Middle frontal gyrus (tissue), 1 donor: ENCODE data around the gene MACROH2A2.
"Not testable (repeated sequence)": the region's sequence is repeated elsewhere in the genome, so short reads cannot be mapped to it uniquely, and the experiment has no call there.

Source experiments
- DNase-seq: peaks from one replicate; pipeline ENCODE4 v3.0.0-alpha.2; 2015; ENCODE audit warnings: low spot score; ENCODE audit errors: extremely low spot score

Gene MACROH2A2

DNA sequence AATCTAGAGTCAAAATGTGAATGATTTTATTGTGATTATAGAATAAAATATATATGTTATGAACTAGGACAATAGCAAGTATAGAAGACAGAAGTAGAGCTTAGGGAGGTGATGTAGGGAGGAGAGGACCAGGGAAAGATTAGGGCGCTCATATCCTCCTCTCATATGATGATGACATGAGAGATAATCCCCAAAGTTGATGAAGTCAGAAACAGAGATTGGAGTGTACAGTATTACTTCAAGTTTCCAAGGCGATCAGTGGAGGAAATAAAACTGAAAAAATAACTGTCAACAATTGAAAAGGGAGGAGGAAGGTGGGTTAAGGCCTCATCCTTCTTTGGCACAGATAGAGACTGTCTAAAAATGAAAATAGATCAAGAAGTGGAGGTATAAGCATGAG, 14.9 kb downstream of the MACROH2A2 start:
- no peak for DNase-seq

- no peak for DNase-seq
Measured at GRCh38 chr10:70068925-70069324, 16.3 kb downstream of the MACROH2A2 start.

GRCh38 chr10:70069346-70069745, 16.7 kb downstream of the MACROH2A2 start:
- no peak for DNase-seq

GRCh38 chr10:70070834-70071233, 18.2 kb downstream of the MACROH2A2 start:
- DNase-seq = no peak

DNA sequence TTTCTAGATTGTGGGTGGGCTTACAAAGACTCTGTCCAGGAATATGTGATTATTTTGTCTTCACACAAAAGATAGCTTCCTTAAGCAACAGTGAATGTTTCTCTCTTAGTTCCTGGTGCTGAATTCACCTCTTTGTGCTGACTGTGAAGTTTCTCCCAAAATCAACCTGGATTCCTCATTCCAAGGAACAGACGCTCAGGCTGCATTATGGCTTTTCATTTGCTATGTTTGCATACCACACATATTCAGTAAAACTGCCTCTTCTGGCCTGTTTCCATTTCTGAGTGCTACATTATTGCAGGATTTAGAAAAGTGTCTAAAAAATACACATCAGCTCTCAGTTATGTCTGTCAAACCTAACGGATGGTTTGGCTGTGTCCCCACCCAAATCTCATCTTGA, 21.5 kb downstream of the MACROH2A2 start:
- DNase-seq = no peak

GRCh38 chr10:70074971-70075370, 22.3 kb downstream of the MACROH2A2 start:
- DNase-seq = no peak

DNA sequence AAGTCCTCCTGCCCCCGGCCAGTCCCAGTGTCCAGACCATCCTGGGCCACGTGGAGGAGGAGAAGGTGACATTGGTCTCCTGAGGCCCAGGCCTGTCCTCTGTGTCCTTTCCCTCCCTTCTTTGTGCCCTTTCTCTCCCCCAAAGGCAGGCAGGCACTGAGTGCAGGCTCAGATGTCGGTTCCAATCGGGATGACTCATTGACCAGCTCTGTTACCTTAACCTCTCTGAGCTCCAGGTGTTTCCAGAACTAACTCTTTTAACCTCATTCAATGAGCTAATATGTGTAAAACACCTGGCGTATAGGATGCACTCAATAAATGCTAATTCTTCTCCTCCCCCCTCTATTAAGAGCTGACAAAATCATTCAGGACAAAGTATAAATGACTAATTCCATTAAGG, 25.7 kb downstream of the MACROH2A2 start:
- no peak for DNase-seq

DNA sequence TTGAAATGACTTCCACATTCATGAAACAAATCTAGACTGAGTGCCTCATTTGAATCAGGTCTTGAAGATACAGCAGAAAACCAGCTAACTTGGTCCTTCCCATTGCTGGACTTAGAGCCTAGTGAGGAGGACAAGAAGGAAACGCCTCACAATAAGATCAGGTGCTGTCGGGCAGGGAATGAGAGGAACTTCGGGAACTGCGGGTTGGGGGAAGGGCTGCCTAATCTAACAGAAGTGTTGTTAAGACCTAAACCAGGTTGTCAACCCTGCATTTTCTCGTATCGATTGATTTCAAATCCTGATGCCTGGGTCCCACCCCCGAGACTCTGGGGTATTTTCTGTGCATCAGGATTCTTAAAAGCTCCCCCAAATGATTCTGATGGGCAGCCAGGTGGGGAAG, 26.3 kb downstream of the MACROH2A2 start:
- DNase-seq = no peak

DNA sequence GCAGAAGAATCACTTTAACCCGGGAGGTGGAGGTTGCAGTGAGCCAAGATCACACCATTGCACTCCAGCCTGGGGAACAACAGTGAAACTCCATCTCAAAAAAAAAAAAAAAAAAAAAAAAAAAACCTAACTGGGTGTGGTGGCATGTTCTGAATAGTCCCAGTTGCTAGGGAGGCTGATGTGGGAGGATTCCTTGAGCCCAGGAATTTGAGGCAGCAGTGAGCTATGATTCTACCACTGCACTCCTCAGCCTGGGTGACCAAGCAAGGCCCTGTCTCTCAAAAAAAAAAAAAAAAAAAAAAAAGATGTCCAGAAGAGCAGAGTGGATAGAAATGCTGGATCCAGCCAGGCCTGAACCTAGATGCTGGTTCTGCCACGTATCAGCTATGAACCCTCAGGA, 28.1 kb downstream of the MACROH2A2 start:
- not testable (repeated sequence) for DNase-seq

- no peak for DNase-seq
Measured at GRCh38 chr10:70084189-70084588, 31.5 kb downstream of the MACROH2A2 start.

- no peak for DNase-seq
Measured at GRCh38 chr10:70085975-70086613, 33.4 kb downstream of the MACROH2A2 start.

GRCh38 chr10:70087616-70088307, 35.1 kb downstream of the MACROH2A2 start:
- no peak for DNase-seq

DNA sequence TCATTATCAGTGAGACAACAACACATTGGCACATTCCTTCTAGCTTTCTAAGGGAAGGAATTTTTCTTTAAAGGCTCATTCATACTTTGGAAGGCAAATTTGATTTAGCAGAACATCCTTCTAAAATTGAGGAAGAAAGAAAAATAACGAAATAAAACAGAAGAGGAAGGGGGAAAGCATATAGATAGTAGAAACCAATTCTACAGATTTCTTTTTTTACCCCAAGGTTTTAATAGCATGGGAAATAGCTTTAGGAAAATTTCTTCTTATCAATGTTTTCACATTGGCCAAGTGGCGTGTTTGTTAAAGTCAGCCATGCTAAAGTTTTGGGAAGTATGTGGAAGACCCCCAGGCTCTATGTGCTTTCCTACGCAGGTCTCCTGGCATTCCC, 35.7 kb downstream of the MACROH2A2 start:
- no peak for DNase-seq

GRCh38 chr10:70090013-70090412, 37.4 kb downstream of the MACROH2A2 start:
- no peak for DNase-seq

GRCh38 chr10:70090951-70091350, 38.3 kb downstream of the MACROH2A2 start:
- no peak for DNase-seq

DNA sequence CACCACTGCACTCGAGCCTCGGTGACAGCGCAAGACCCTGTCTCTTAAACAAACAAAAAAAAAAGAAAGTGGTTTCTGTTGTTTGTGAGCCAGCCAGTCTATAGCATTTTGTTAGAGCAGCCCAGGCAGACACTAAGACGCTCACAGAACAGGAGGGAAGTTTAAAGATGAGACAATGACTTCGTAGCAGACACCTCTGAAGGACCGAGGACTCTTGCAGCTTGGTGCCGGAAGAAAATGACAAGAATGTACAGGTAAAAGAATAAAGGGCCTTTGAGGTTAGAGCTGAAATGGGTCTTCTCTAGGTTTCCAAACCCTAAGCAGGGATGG, 39.7 kb downstream of the MACROH2A2 start:
- no peak for DNase-seq

- DNase-seq = no peak
Measured at GRCh38 chr10:70093335-70093944, 40.8 kb downstream of the MACROH2A2 start.

DNA sequence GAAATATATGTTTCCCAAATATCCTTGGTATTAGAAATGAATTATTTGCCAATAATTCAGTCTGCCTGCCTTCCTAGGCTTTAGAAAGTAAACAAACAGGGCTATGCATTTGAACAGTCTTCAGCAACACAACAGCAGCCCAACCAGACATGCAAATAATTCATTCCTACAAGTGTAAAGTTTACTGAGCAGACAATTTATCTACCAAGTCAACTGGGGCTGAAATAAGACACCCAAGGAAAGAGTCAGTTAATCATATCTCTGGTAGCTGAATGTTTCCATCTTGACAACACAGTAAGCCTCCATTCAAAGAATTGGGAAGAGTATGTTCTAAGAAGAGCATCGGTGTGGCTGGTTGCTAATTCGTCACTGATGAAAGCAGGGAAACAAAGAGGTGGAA, 41.6 kb downstream of the MACROH2A2 start:
- no peak for DNase-seq

- no peak for DNase-seq
Measured at GRCh38 chr10:70096016-70096704, 43.5 kb downstream of the MACROH2A2 start.

- DNase-seq = no peak
Measured at GRCh38 chr10:70096705-70097420, 44.2 kb downstream of the MACROH2A2 start.

DNA sequence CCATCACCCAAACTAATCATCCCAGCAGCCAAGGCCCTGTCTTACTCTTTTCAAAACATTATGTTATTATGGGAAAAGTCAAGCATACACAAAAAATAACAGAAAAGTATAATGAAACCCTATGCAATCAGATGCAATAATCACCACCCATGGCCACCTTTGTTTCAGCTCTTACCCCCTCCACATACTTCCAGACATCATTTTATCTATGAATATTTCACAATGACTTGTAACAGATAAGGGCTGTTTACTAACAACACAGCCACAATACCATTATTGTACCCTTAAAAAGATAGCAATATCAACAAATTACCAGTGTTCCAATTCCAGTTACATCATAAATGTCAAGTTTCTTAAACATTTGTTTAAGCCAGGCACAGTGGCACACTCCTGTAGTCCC, 44.8 kb downstream of the MACROH2A2 start:
- DNase-seq = no peak

DNA sequence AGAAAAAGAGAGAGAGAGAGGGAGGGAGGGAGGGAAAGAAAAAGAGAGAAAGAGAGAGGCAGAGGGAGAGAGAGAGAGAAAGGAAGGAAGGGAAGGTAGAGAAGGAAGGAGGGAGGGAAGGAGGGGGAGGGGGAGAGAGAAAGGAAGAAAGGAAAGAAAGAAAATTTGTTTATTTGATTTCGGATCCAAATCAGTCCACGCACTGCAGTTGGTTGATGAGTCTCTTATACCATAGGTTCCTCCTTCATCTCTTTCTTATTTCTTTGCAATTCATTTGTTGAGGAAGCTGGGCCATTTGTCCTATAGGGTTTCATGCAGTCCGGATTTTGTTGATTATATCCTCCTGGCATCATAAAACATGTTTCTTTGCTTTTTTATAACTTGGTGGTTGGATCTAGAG, 45.6 kb downstream of the MACROH2A2 start:
- DNase-seq = no peak
